AG09309 (cell line): ENCODE measurements around the gene ARHGAP10.

Source experiments
- DNase-seq: peaks from one replicate; pipeline ENCODE4 v3.0.0-alpha.2; 2010; ENCODE audit warnings: low read depth
- H3K4me3 ChIP-seq: 2 replicates; pipeline ENCODE4 v1.5.1; 2011; ENCODE audit warnings: mild to moderate bottlenecking, low read depth, low read length, moderate library complexity; ENCODE audit not compliant: control insufficient read depth
- TF ChIP-seq, protein P1 (sequence below): IDR thresholded peaks from 2 replicates; pipeline ENCODE4 v1.5.1; 2011; ENCODE audit warnings: mild to moderate bottlenecking, low read depth, low read length, inconsistent platforms; ENCODE audit not compliant: insufficient read depth, control insufficient read depth; ENCODE audit errors: missing control alignments

The ARHGAP10 gene

DNA sequence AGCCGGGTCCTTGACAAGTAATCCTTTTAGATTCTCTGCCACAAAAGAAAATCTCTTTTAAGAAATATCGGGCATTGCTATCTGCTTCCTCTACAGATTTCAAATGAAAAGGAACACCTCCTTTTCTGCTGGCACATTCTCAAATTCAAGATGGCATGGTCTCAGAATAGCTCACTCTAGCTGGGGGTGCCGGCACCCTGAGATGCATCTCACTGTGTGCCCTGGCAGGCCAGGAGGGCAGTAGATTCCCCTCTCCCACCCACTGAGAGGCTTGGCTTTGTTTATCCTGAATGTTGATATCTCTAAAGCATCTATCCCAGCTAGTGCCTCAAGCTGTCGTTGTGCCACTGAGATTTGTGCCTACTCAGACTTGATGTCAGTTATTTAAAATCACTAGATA is 319.5 kb downstream of the ARHGAP10 start:
- TF ChIP-seq, protein P1, sequence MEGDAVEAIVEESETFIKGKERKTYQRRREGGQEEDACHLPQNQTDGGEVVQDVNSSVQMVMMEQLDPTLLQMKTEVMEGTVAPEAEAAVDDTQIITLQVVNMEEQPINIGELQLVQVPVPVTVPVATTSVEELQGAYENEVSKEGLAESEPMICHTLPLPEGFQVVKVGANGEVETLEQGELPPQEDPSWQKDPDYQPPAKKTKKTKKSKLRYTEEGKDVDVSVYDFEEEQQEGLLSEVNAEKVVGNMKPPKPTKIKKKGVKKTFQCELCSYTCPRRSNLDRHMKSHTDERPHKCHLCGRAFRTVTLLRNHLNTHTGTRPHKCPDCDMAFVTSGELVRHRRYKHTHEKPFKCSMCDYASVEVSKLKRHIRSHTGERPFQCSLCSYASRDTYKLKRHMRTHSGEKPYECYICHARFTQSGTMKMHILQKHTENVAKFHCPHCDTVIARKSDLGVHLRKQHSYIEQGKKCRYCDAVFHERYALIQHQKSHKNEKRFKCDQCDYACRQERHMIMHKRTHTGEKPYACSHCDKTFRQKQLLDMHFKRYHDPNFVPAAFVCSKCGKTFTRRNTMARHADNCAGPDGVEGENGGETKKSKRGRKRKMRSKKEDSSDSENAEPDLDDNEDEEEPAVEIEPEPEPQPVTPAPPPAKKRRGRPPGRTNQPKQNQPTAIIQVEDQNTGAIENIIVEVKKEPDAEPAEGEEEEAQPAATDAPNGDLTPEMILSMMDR, result no peak
- no peak for DNase-seq
- no peak overlapping the region for H3K4me3 ChIP-seq

DNA sequence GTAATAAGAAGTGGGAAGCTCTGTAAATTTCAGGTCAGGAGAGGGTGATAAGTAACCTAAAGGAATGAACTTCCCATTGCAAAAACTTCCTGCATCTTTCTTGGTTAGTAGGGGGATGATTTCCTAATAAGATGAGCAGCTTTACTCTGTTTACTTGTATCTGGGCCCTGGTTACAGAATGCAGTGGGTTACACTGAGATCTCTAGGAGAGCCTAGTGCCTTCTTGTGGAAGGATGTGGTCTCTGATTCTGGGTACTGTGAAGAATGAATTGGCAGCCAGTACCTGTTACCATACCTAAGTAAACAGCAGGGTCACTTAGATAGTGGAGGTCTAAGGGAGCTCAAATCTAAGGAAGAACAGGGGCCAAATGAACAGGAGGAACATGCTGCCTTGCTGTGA is 320.6 kb downstream of the ARHGAP10 start:
- H3K4me3 ChIP-seq, result no peak overlapping the region
- no peak for DNase-seq
- TF ChIP-seq, protein P1, result no peak

DNA sequence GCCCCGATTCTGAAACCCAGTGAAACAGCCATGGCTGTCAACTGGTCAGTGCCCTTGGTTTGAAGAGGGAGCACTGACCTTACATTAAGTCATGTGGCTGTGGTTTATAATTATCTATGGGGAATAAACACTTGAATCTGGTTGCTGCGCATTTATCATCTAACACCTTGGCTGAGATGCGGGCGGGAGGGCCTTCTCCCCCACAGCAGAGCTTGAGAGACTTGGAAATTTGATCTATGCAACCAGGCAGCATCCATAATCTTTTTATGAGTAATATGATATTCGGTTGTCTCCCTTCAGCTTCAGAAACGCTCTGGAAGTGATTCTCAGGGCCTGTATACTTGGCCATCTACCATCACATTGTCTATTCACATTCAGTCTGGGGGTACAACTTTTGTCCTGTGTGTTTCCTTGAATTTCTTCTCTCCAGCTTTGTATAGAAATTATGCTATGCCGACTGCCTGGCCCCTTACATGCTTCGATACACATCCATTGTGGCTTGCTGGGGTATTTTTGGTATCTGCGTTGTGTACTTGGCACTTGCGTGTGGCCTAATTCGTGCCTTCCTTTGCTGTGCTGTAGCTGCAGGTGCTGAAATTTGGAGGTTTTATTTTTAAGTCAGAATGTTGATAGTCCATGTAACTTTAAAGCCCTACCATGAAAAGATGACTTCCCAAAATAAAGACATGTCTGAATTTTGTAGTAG is 321.6 kb downstream of the ARHGAP10 start:
- DNase-seq, result no peak
- H3K4me3 ChIP-seq, result no peak overlapping the region
- TF ChIP-seq, protein P1, result no peak

DNA sequence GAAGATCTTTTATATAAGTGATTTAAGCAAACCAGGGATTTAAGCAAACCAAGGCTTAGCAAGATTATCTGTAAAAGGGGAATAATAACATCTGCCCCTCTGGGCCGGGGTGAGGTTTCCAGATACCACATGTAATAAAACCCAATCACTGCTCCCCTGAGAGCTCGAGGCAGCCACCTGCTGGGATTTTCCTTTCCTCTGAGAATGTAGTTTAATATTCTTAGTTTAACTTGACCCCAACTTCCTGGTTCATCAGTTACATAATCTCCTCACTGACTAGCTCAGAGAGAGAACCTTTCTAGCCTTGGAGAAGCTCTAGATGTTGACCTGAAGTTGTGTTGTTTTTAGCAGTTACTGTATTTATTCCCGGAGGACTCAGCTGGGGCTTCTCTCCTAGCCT is 322.4 kb downstream of the ARHGAP10 start:
- no peak overlapping the region for H3K4me3 ChIP-seq
- no peak for DNase-seq
- TF ChIP-seq, protein P1, result no peak

DNA sequence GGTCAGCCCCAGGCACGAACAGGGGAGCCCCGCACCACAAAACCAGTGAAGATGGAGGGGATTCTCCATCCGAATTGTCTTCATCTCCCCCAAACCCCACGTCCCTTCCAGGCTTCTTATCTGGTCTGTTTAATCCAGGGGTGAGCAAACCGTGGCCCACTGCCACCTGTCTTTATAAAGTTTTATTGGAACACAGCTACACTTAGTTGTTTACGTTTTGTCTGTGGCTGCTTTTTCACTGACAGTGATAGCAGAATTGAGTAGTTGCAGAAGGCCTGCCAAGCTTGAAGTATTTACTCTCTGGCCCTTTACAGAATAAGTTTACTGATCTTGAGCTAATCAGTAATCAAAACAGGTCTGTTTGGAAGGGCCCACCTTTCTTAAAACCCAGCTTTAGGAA is 324.0 kb downstream of the ARHGAP10 start:
- DNase-seq, result no peak
- TF ChIP-seq, protein P1, result no peak
- H3K4me3 ChIP-seq, result no peak overlapping the region

DNA sequence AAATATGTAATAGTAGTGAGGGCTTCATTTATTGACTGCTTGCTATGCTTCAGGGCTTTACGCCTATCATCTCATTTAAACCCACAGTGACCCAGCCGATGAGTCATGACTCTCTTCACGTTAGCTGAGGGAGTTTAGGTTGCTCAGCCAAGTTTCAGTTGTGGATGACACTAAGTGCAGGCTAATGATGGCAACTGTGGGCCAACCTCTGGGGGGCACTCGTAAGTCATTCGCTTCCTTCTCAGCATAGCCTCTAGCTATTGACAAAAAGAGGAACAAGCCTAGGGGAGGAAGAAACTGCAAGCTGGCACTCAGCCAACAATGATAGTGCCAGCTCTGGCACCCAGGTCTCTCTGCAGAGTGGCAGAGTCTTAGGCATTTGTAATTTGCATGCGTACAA is 325.0 kb downstream of the ARHGAP10 start:
- H3K4me3 ChIP-seq, result no peak overlapping the region
- TF ChIP-seq, protein P1, result no peak
- DNase-seq, result peak; percentile 13

DNA sequence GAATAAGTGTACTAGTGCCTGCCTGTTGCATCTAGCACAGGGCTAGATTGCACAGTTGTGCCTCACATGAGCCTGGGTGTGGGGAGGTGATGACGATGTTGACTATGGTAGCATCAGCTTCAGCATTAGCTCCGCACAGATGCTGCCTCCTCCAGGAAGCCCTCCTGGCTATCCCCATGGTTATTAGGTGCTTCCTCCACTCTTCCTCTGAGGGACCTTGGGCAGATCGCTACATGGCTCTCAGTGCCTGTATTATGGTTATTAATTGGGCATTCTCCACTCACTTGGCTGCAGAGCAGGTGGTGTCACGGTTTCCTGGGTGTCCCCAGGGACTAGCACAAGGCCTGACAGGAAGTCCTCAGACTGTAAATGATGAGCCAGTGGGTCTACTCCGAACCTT is 325.6 kb downstream of the ARHGAP10 start:
- no peak for DNase-seq
- TF ChIP-seq, protein P1, result no peak
- no peak overlapping the region for H3K4me3 ChIP-seq
